HepG2 (cell line): ENCODE data around the gene ANO6. TPM values are rescaled to one million over a fixed set of nuclear protein-coding genes. Genes with fewer than 3 reads are reported as not detected.
A peak's percentile ranks its signal among the peaks of the same experiment; 100 is the strongest.

Experiments used
- AHDC1 ChIP-seq: sonication (generic); formaldehyde crosslinking; IDR thresholded peaks from 2 replicates; pipeline ENCODE4 v1.5.1; 2020; ENCODE audit warnings: mild to moderate bottlenecking, missing genetic modification reagents, borderline replicate concordance
- CSRNP2 ChIP-seq: sonication (generic); formaldehyde crosslinking; conservative IDR thresholded peaks from 2 replicates; pipeline ENCODE4 v1.8.0; 2022; ENCODE audit warnings: low read depth, missing genetic modification reagents
- ELF1 ChIP-seq: sonication (generic); formaldehyde crosslinking; IDR thresholded peaks from 2 replicates; pipeline ENCODE4 v1.4.0; 2020; ENCODE audit warnings: missing genetic modification reagents
- FOXM1 ChIP-seq: sonication (generic); formaldehyde crosslinking; IDR thresholded peaks from 2 replicates; pipeline ENCODE4 v1.5.0; 2020; ENCODE audit warnings: missing genetic modification reagents
- HNF1A ChIP-seq, 2 experiments: sonication (generic) in 1 of 2; formaldehyde crosslinking in 1 of 2; IDR thresholded peaks; 2 replicates each; pipeline versions ENCODE4 v1.4.0 to v1.6.1; 2016 to 2020; ENCODE audit warnings: borderline replicate concordance in 1 of 2, low read depth in 1 of 2, mild to moderate bottlenecking in 1 of 2, missing genetic modification reagents in 1 of 2
- HNF4A ChIP-seq: sonication (generic); formaldehyde crosslinking; IDR thresholded peaks from 2 replicates; pipeline ENCODE4 v1.4.0; 2020; ENCODE audit warnings: missing genetic modification reagents
- KMT2B ChIP-seq: IDR thresholded peaks from 2 replicates; pipeline ENCODE4 v1.6.1; 2016; ENCODE audit warnings: missing genetic modification reagents, missing compliant biosample characterization
- MIXL1 ChIP-seq: IDR thresholded peaks from 2 replicates; pipeline ENCODE4 v1.6.1; 2016
- NR0B2 ChIP-seq: sonication (generic); formaldehyde crosslinking; IDR thresholded peaks from 2 replicates; pipeline ENCODE4 v1.4.0; 2020; ENCODE audit warnings: mild to moderate bottlenecking, missing genetic modification reagents
- ONECUT2 ChIP-seq: sonication (generic); formaldehyde crosslinking; IDR thresholded peaks from 2 replicates; pipeline ENCODE4 v1.4.0; 2020; ENCODE audit warnings: missing genetic modification reagents
- RXRA ChIP-seq: sonication (generic); formaldehyde crosslinking; IDR thresholded peaks from 2 replicates; pipeline ENCODE4 v1.5.1; 2020; ENCODE audit warnings: missing genetic modification reagents
- TARDBP ChIP-seq: sonication (generic); formaldehyde crosslinking; IDR thresholded peaks from 2 replicates; pipeline ENCODE4 v1.8.0; 2022; ENCODE audit warnings: mild to moderate bottlenecking, missing genetic modification reagents
- THAP11 ChIP-seq: IDR thresholded peaks from 2 replicates; pipeline ENCODE4 v1.6.1; 2016; ENCODE audit warnings: missing biosample characterization, missing genetic modification reagents
- TP53 ChIP-seq: sonication (generic); formaldehyde crosslinking; conservative IDR thresholded peaks from 2 replicates; pipeline ENCODE4 v1.4.0; 2020; ENCODE audit warnings: missing genetic modification reagents
- ZBTB42 ChIP-seq: sonication (generic); formaldehyde crosslinking; IDR thresholded peaks from 2 replicates; pipeline ENCODE4 v1.5.0; 2020; ENCODE audit warnings: mild to moderate bottlenecking, missing genetic modification reagents
- ZNF629 ChIP-seq: sonication (generic); formaldehyde crosslinking; conservative IDR thresholded peaks from 2 replicates; pipeline ENCODE4 v1.5.0; 2020; ENCODE audit warnings: missing genetic modification reagents
- ZNF761 ChIP-seq: sonication (generic); formaldehyde crosslinking; conservative IDR thresholded peaks from 2 replicates; pipeline ENCODE4 v1.4.0; 2020; ENCODE audit warnings: mild to moderate bottlenecking, missing genetic modification reagents
- ZSCAN9 ChIP-seq: IDR thresholded peaks from 2 replicates; pipeline ENCODE4 v1.6.1; 2016; ENCODE audit warnings: borderline replicate concordance
- polyA plus RNA-seq, 8 experiments: library from polyadenylated mRNA; depleted of rRNA in 3 of 8; stranded (reverse) in 7 of 8; unstranded in 1 of 8; fragments of >200 nt; fragmentation: Illumina TruSeq in 4 of 8; extraction: Trizol in 4 of 8; gene quantifications; 2 replicates each; pipeline versions ENCODE4 v1.2.1 to v1.2.3, GENCODE V29; 2011 to 2016; ENCODE audit warnings: low read depth in 4 of 8, missing spikeins in 1 of 8, mixed read lengths in 1 of 8; ENCODE audit not compliant: insufficient read depth in 1 of 8
- total RNA-seq, 5 experiments: library from RNA; depleted of rRNA; stranded (reverse); fragments of >200 nt; fragmentation: Illumina TruSeq; extraction: Trizol; gene quantifications; 2 replicates each; pipeline ENCODE4 v1.2.3, GENCODE V29; 2016; ENCODE audit warnings: low read depth in 1 of 5

Gene ANO6
- total and polyA plus RNA-seq, 2 of the 13 experiments (the other 11 are each of a cell fraction or from before 2014, with no cell fraction given), result 37.8 to 57.1 TPM

GRCh38 chr12:45260104-45260815 lies 44.4 kb downstream of the ANO6 start (continued):
- TF ChIP-seq AHDC1 (CRISPR knock-in tag) (0 out of 2 replicates have a peak, but pooled peaks have one; percentile 34), RXRA (CRISPR knock-in tag) (peak; percentile 87; the same call in 1 of the 2 replicates), TP53 (CRISPR knock-in tag) (no peak), HNF1A (IDR thresholded peaks at IDR 0.05; ENCODE audit: low read depth) (0 out of 2 replicates have a peak, but pooled peaks have one; percentile 21), HNF1A (CRISPR knock-in tag; IDR thresholded peaks at IDR 0.05; ENCODE audit: borderline replicate concordance) (peak; percentile 58; the same call in 1 of the 2 replicates), FOXM1 (CRISPR knock-in tag) (no peak), NR0B2 (CRISPR knock-in tag) (no peak), ELF1 (CRISPR knock-in tag) (peak; percentile 29; the same call in 1 of the 2 replicates), TARDBP (CRISPR knock-in tag) (peak; percentile 89), ZNF629 (CRISPR knock-in tag) (peak; percentile 45; the same call in 1 of the 2 replicates), HNF4A (CRISPR knock-in tag) (peak; percentile 97), THAP11 (CRISPR knock-in tag) (peak; percentile 74), ZNF761 (CRISPR knock-in tag) (0 out of 2 replicates have a peak, but pooled peaks have one; percentile 40), ZSCAN9 (peak; percentile 79; the same call in 1 of the 2 replicates), CSRNP2 (CRISPR knock-in tag) (no peak), MIXL1 (CRISPR knock-in tag) (peak; percentile 87), KMT2B (peak; percentile 81), ZBTB42 (CRISPR knock-in tag) (no peak), ONECUT2 (CRISPR knock-in tag) (0 out of 2 replicates have a peak, but pooled peaks have one; percentile 42)
